Measurements from ENCODE around the gene MYD88.
A peak's percentile ranks its signal among the peaks of the same experiment; 100 is the strongest.

Gene MYD88

GRCh38 chr3:38138349-38139190 lies at the start of gene MYD88:
TSS of gene MYD88 (plus strand) at chr3:38138661. CDS start at chr3:38138701, 40 bp downstream.
- Histone ChIP-seq H3K4me3 (ENCODE audit: low read length in 2 of 2) (peak within 1 kb of the TSS; percentile 42 to 96), H3K4me1 (ENCODE audit: control insufficient read depth, insufficient read depth, low read length) (peaks cover 39% of the 10 kb centered on the region), H3K27me3 (ENCODE audit: control insufficient read depth in 1 of 2, insufficient read depth in 2 of 2, low read length in 2 of 2) (peaks cover 0 to 2% of the 10 kb centered on the region in 2 donors), H3K9ac (ENCODE audit: low read length in 2 of 2) (peak within 1 kb of the TSS; percentile 72 to 86), H3K36me3 (ENCODE audit: control insufficient read depth in 2 of 2, insufficient read depth in 2 of 2, low read length in 2 of 2) (peaks cover 12 to 18% of the 10 kb centered on the region in 2 donors), H3K27ac (ENCODE audit: low read length) (peak within 1 kb of the TSS; percentile 94), H3K9me3 (ENCODE audit: control insufficient read depth in 2 of 2, low read length in 2 of 2) (no peaks in the 10 kb centered on the region)

GRCh38 chr3:38089163-38089562 lies 49.3 kb upstream of the MYD88 start:
- Histone ChIP-seq H3K4me1 (ENCODE audit: control insufficient read depth, insufficient read depth, low read length) (peaks cover 2% of the 10 kb centered on the region), H3K4me3 (ENCODE audit: low read length in 2 of 2) (no peak overlapping the region), H3K36me3 (ENCODE audit: control insufficient read depth in 2 of 2, insufficient read depth in 2 of 2, low read length in 2 of 2) (no peaks in the 10 kb centered on the region), H3K9me3 (ENCODE audit: control insufficient read depth in 2 of 2, low read length in 2 of 2) (peaks cover 3 to 4% of the 10 kb centered on the region in 2 donors), H3K27me3 (ENCODE audit: control insufficient read depth in 1 of 2, insufficient read depth in 2 of 2, low read length in 2 of 2) (no peaks in the 10 kb centered on the region), H3K27ac (ENCODE audit: low read length) (no peak overlapping the region), H3K9ac (ENCODE audit: low read length in 2 of 2) (no peak overlapping the region)

GRCh38 chr3:38090453-38090852 lies 48.0 kb upstream of the MYD88 start:
- Histone ChIP-seq H3K27me3 (ENCODE audit: control insufficient read depth in 1 of 2, insufficient read depth in 2 of 2, low read length in 2 of 2) (no peaks in the 10 kb centered on the region), H3K9ac (ENCODE audit: low read length in 2 of 2) (no peak overlapping the region), H3K4me1 (ENCODE audit: control insufficient read depth, insufficient read depth, low read length) (peaks cover 2% of the 10 kb centered on the region), H3K9me3 (ENCODE audit: control insufficient read depth in 2 of 2, low read length in 2 of 2) (no peaks in the 10 kb centered on the region), H3K27ac (ENCODE audit: low read length) (no peak overlapping the region), H3K4me3 (ENCODE audit: low read length in 2 of 2) (no peak overlapping the region), H3K36me3 (ENCODE audit: control insufficient read depth in 2 of 2, insufficient read depth in 2 of 2, low read length in 2 of 2) (no peaks in the 10 kb centered on the region)

- Histone ChIP-seq H3K9me3 (ENCODE audit: control insufficient read depth in 2 of 2, low read length in 2 of 2) (no peaks in the 10 kb centered on the region), H3K4me3 (ENCODE audit: low read length in 2 of 2) (no peak overlapping the region), H3K27ac (ENCODE audit: low read length) (no peak overlapping the region), H3K4me1 (ENCODE audit: control insufficient read depth, insufficient read depth, low read length) (no peaks in the 10 kb centered on the region), H3K27me3 (ENCODE audit: control insufficient read depth in 1 of 2, insufficient read depth in 2 of 2, low read length in 2 of 2) (no peaks in the 10 kb centered on the region), H3K36me3 (ENCODE audit: control insufficient read depth in 2 of 2, insufficient read depth in 2 of 2, low read length in 2 of 2) (no peaks in the 10 kb centered on the region), H3K9ac (ENCODE audit: low read length in 2 of 2) (no peak overlapping the region)
Observed at GRCh38 chr3:38094999-38095398, 43.5 kb upstream of the MYD88 start.

GRCh38 chr3:38095669-38096483 lies 42.6 kb upstream of the MYD88 start:
- Histone ChIP-seq H3K27me3 (ENCODE audit: control insufficient read depth in 1 of 2, insufficient read depth in 2 of 2, low read length in 2 of 2) (no peaks in the 10 kb centered on the region), H3K9ac (ENCODE audit: low read length in 2 of 2) (no peak overlapping the region), H3K4me3 (ENCODE audit: low read length in 2 of 2) (no peak overlapping the region), H3K4me1 (ENCODE audit: control insufficient read depth, insufficient read depth, low read length) (no peaks in the 10 kb centered on the region), H3K36me3 (ENCODE audit: control insufficient read depth in 2 of 2, insufficient read depth in 2 of 2, low read length in 2 of 2) (no peaks in the 10 kb centered on the region), H3K27ac (ENCODE audit: low read length) (no peak overlapping the region), H3K9me3 (ENCODE audit: control insufficient read depth in 2 of 2, low read length in 2 of 2) (no peaks in the 10 kb centered on the region)

- Histone ChIP-seq H3K27ac (ENCODE audit: low read length) (no peak overlapping the region), H3K9me3 (ENCODE audit: control insufficient read depth in 2 of 2, low read length in 2 of 2) (no peaks in the 10 kb centered on the region), H3K9ac (ENCODE audit: low read length in 2 of 2) (no peak overlapping the region), H3K36me3 (ENCODE audit: control insufficient read depth in 2 of 2, insufficient read depth in 2 of 2, low read length in 2 of 2) (no peaks in the 10 kb centered on the region), H3K4me3 (ENCODE audit: low read length in 2 of 2) (no peak overlapping the region), H3K27me3 (ENCODE audit: control insufficient read depth in 1 of 2, insufficient read depth in 2 of 2, low read length in 2 of 2) (no peaks in the 10 kb centered on the region), H3K4me1 (ENCODE audit: control insufficient read depth, insufficient read depth, low read length) (no peaks in the 10 kb centered on the region)
Observed at GRCh38 chr3:38097446-38098375, 40.8 kb upstream of the MYD88 start.

- Histone ChIP-seq H3K27ac (ENCODE audit: low read length) (no peak overlapping the region), H3K27me3 (ENCODE audit: control insufficient read depth in 1 of 2, insufficient read depth in 2 of 2, low read length in 2 of 2) (no peaks in the 10 kb centered on the region), H3K4me3 (ENCODE audit: low read length in 2 of 2) (no peak overlapping the region), H3K9me3 (ENCODE audit: control insufficient read depth in 2 of 2, low read length in 2 of 2) (no peaks in the 10 kb centered on the region), H3K4me1 (ENCODE audit: control insufficient read depth, insufficient read depth, low read length) (no peaks in the 10 kb centered on the region), H3K36me3 (ENCODE audit: control insufficient read depth in 2 of 2, insufficient read depth in 2 of 2, low read length in 2 of 2) (no peaks in the 10 kb centered on the region), H3K9ac (ENCODE audit: low read length in 2 of 2) (no peak overlapping the region)
Observed at GRCh38 chr3:38098376-38098723, 40.1 kb upstream of the MYD88 start.

- Histone ChIP-seq H3K4me1 (ENCODE audit: control insufficient read depth, insufficient read depth, low read length) (no peaks in the 10 kb centered on the region), H3K9me3 (ENCODE audit: control insufficient read depth in 2 of 2, low read length in 2 of 2) (no peaks in the 10 kb centered on the region), H3K9ac (ENCODE audit: low read length in 2 of 2) (no peak overlapping the region), H3K36me3 (ENCODE audit: control insufficient read depth in 2 of 2, insufficient read depth in 2 of 2, low read length in 2 of 2) (no peaks in the 10 kb centered on the region), H3K27ac (ENCODE audit: low read length) (no peak overlapping the region), H3K4me3 (ENCODE audit: low read length in 2 of 2) (no peak overlapping the region), H3K27me3 (ENCODE audit: control insufficient read depth in 1 of 2, insufficient read depth in 2 of 2, low read length in 2 of 2) (no peaks in the 10 kb centered on the region)
Observed at GRCh38 chr3:38099518-38099917, 38.9 kb upstream of the MYD88 start.

DNA sequence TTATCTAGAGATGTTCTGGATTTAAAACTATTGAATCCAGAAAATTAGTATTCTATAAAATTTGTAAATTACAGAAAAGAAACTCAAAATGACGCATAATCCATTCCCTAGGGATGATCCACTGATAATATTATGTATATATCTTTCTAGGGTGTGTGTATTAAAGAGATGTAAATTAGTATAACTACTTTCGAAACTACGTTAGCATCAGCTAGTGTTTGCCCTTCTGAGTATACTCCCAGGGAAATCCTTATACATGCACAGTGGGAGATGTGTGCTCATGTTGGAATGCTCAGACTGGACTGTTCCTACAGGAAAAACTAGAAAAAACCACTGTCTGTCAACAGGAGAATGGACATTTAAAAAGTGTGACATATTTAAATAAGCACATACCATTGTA lies 38.0 kb upstream of the MYD88 start:
- Histone ChIP-seq H3K9me3 (ENCODE audit: control insufficient read depth in 2 of 2, low read length in 2 of 2) (no peaks in the 10 kb centered on the region), H3K9ac (ENCODE audit: low read length in 2 of 2) (no peak overlapping the region), H3K4me3 (ENCODE audit: low read length in 2 of 2) (no peak overlapping the region), H3K27ac (ENCODE audit: low read length) (no peak overlapping the region), H3K36me3 (ENCODE audit: control insufficient read depth in 2 of 2, insufficient read depth in 2 of 2, low read length in 2 of 2) (no peaks in the 10 kb centered on the region), H3K4me1 (ENCODE audit: control insufficient read depth, insufficient read depth, low read length) (no peaks in the 10 kb centered on the region), H3K27me3 (ENCODE audit: control insufficient read depth in 1 of 2, insufficient read depth in 2 of 2, low read length in 2 of 2) (no peaks in the 10 kb centered on the region)

DNA sequence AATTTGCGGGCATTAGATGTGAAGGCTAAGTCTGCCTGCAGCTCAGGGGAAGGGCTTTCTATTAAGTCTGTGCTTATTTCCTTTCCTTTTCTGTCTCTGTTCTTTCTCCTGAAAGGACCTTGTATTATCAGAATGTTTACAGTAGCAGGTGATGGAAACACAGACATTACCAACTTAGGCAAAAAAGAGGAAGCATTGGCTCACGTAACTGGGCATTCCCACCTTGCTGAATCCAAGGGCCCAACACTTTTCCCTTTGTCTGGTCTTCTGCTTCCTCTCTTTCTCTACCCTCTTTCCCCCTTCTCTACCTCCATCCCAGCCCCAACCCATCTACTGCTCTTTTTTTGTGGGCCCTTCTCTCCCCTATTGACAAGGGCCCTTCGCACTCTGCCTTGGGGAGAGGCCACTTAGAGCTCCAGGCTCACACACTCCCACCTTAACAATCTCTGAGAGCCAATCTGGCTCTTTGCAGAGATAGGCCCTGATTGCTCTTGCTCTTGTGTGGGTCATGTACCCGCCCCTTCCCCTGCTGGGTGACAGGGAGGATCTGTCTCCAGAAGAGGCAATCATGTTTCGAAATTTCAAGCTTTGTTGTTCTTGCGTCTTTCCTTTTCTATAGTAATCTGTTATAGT lies 36.5 kb upstream of the MYD88 start:
- no peak overlapping the region for H3K9ac ChIP-seq (ENCODE audit: low read length in 2 of 2)
- H3K27ac ChIP-seq (ENCODE audit: low read length) = no peak overlapping the region
- H3K9me3 ChIP-seq (ENCODE audit: control insufficient read depth in 2 of 2, low read length in 2 of 2) = no peaks in the 10 kb centered on the region
- H3K36me3 ChIP-seq (ENCODE audit: control insufficient read depth in 2 of 2, insufficient read depth in 2 of 2, low read length in 2 of 2) = no peaks in the 10 kb centered on the region
- H3K27me3 ChIP-seq (ENCODE audit: control insufficient read depth in 1 of 2, insufficient read depth in 2 of 2, low read length in 2 of 2) = no peaks in the 10 kb centered on the region
- no peaks in the 10 kb centered on the region for H3K4me1 ChIP-seq (ENCODE audit: control insufficient read depth, insufficient read depth, low read length)
- no peak overlapping the region for H3K4me3 ChIP-seq (ENCODE audit: low read length in 2 of 2)

All from stomach smooth muscle (tissue), 2 donors.